AG04450 (cell line): ENCODE measurements around the gene MCM3AP. TPM values are rescaled to one million over a fixed set of nuclear protein-coding genes. Genes with fewer than 3 reads are reported as not detected.
"Not testable (repeated sequence)": the region's sequence is repeated elsewhere in the genome, so short reads cannot be mapped to it uniquely, and the experiment has no call there.

ENCODE experiments used
- CTCF ChIA-PET: fragments of 300-600, 350-600 bp; formaldehyde crosslinking; extraction: SDS; loops from one replicate; lab custom pipeline; 2022; ENCODE audit warnings: antibody characterized with exemption, inconsistent platforms; lab: Charles Lee
- POLR2A ChIA-PET: fragments of 350-600 bp; formaldehyde crosslinking; extraction: SDS; loops from one replicate; lab custom pipeline; 2021; ENCODE audit warnings: antibody characterized with exemption, inconsistent platforms; lab: Yijun Ruan, JAX
- DNase-seq: peaks from one replicate; pipeline ENCODE4 v3.0.0-alpha.2; 2011; ENCODE audit warnings: low read depth, low spot score
- H3K27ac ChIP-seq: one replicate; pipeline ENCODE4 v1.5.1; 2012; ENCODE audit warnings: low read depth, low read length, control low read depth
- H3K27me3 ChIP-seq: one replicate; pipeline ENCODE4 v1.6.0; 2012; ENCODE audit warnings: low read length; ENCODE audit not compliant: control insufficient read depth, insufficient read depth
- H3K4me3 ChIP-seq: 2 replicates; pipeline ENCODE4 v1.5.1; 2011; ENCODE audit warnings: mild to moderate bottlenecking, low read depth, low read length, control low read depth
- H3K9me3 ChIP-seq: 2 replicates; pipeline ENCODE4 v1.5.1; 2012; ENCODE audit warnings: low read length; ENCODE audit not compliant: control insufficient read depth, insufficient read depth
- polyA plus RNA-seq: library from polyadenylated mRNA; depleted of rRNA; stranded (reverse); fragments of >200 nt; gene quantifications from 2 replicates; pipeline ENCODE4 v1.2.3, GENCODE V29; 2011
- TF ChIP-seq, protein P1 (sequence below): IDR thresholded peaks from 2 replicates; pipeline ENCODE4 v1.5.1; 2011; ENCODE audit warnings: low read depth, low read length, control low read depth, inconsistent platforms

The MCM3AP gene
- polyA plus RNA-seq, 1 experiment = 43.7 TPM

GRCh38 chr21:46311568-46311967, 26.2 kb upstream of the MCM3AP start:
- no peak overlapping the region for H3K27ac ChIP-seq
- TF ChIP-seq, protein P1, sequence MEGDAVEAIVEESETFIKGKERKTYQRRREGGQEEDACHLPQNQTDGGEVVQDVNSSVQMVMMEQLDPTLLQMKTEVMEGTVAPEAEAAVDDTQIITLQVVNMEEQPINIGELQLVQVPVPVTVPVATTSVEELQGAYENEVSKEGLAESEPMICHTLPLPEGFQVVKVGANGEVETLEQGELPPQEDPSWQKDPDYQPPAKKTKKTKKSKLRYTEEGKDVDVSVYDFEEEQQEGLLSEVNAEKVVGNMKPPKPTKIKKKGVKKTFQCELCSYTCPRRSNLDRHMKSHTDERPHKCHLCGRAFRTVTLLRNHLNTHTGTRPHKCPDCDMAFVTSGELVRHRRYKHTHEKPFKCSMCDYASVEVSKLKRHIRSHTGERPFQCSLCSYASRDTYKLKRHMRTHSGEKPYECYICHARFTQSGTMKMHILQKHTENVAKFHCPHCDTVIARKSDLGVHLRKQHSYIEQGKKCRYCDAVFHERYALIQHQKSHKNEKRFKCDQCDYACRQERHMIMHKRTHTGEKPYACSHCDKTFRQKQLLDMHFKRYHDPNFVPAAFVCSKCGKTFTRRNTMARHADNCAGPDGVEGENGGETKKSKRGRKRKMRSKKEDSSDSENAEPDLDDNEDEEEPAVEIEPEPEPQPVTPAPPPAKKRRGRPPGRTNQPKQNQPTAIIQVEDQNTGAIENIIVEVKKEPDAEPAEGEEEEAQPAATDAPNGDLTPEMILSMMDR = no peak
- ChIA-PET CTCF (no interaction called here), POLR2A (no interaction called here)
- no peaks in the 10 kb centered on the region; the same call in 1 of the 2 replicates for H3K9me3 ChIP-seq
- H3K4me3 ChIP-seq = no peak overlapping the region
- DNase-seq = no peak
- H3K27me3 ChIP-seq = no peaks in the 10 kb centered on the region

DNA sequence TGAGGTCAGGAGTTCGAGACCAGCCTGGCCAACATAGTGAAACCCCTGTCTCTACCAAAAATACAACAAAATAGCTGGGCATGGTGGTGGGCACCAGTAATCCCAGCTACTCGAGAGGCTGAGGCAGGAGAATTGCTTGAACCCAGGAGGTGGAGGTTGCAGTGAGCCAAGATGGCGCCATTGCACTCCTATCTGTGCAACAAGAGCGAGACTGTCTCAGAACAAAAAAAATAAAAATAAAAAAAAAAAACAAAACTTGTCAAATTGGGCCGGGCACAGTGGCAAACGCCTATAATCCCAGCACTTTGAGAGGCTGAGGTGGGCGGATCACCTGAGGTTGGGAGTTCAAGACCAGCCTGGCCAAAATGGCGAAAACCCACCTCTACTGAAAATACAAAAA, 24.8 kb upstream of the MCM3AP start:
- POLR2A ChIA-PET, H3K9me3 ChIP-seq, CTCF ChIA-PET, H3K27ac ChIP-seq, DNase-seq, H3K27me3 ChIP-seq, H3K4me3 ChIP-seq: not testable (repeated sequence)

DNA sequence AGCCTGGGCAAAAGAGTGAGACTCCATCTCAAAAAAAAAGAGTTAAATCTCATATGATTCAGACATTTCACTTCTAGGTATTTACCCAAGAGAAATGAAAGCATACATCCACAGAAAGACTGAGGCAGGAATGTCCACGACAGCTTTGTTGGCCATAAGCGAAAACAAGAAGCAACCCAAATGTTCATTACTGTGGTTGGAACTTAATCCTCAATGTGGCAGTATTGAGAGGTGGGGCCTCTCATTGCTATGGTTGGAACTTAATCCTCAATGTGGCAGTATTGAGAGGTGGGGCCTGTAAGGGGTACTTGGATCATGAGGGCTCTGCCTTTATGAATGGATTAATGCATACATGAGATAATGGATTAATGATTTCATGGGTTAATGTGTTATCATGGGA, 23.0 kb upstream of the MCM3AP start:
- CTCF ChIA-PET = no interaction called here
- no peak overlapping the region for H3K4me3 ChIP-seq
- H3K9me3 ChIP-seq = no peaks in the 10 kb centered on the region; the same call in 1 of the 2 replicates
- no peak for DNase-seq
- TF ChIP-seq, protein P1 = no peak
- no peaks in the 10 kb centered on the region for H3K27me3 ChIP-seq
- POLR2A ChIA-PET = no interaction called here
- H3K27ac ChIP-seq = no peak overlapping the region

DNA sequence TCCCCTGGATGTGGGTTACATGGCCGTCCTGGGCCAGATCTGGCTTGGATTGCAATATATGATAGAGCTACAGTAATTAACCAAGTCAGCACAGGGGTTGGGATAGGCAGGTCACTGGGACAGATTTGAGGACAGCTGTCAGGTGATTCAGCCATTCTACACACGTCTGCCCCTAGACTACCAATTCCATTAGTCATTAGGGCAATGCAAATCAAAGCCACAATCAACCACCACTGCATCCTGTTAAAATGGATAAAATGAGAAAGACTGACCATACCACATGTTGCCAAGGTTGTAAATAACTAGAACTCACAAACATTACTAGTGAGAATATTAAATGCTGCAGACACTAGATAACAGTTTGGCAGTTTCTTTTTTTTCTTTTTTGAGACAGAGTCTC, 22.2 kb upstream of the MCM3AP start:
- Histone ChIP-seq H3K4me3 (no peak overlapping the region), H3K27ac (no peak overlapping the region), H3K9me3 (no peaks in the 10 kb centered on the region), H3K27me3 (no peaks in the 10 kb centered on the region)
- CTCF ChIA-PET = no interaction called here
- no peak for DNase-seq
- POLR2A ChIA-PET = no interaction called here
- TF ChIP-seq, protein P1 = no peak

DNA sequence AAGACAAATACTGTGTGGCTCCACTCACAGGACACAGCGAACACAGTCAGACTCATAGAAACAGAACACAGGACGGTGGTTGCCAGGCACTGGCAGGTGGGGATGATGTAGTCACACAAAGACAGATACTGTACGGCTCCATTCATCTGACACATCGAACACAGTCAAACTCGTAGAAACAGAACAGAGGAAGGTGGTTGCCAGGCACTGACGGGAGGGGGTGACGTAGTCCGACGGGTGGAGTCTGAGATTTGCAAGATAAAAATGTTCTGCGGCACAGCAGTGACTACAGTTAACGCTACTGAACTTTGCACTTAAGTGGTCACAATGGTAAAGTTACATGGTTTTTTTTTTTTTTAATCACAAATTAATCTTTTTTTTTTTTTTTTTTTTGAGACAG, 19.5 kb upstream of the MCM3AP start:
- CTCF ChIA-PET = no interaction called here
- H3K27me3 ChIP-seq = no peaks in the 10 kb centered on the region
- no peaks in the 10 kb centered on the region; the same call in 1 of the 2 replicates for H3K9me3 ChIP-seq
- TF ChIP-seq, protein P1 = no peak
- H3K4me3 ChIP-seq = no peak overlapping the region
- H3K27ac ChIP-seq = no peak overlapping the region
- POLR2A ChIA-PET = no interaction called here
- DNase-seq = no peak

- no peak overlapping the region for H3K27ac ChIP-seq
- no peaks in the 10 kb centered on the region; the same call in 1 of the 2 replicates for H3K9me3 ChIP-seq
- CTCF ChIA-PET = no interaction called here
- H3K27me3 ChIP-seq = no peaks in the 10 kb centered on the region
- TF ChIP-seq, protein P1 = no peak
- H3K4me3 ChIP-seq = no peak overlapping the region
- POLR2A ChIA-PET = no interaction called here
- no peak for DNase-seq
These were observed 19.0 kb upstream of the MCM3AP start for GRCh38 chr21:46304437-46304836.
